ENCODE data around the gene SDHAF2.
"Not testable (repeated sequence)": the region's sequence is repeated elsewhere in the genome, so short reads cannot be mapped to it uniquely, and the experiment has no call there.

The SDHAF2 gene

GRCh38 chr11:61429691-61430582 is at the start of gene SDHAF2, which contains the start of gene CPSF7:
TSS of gene SDHAF2 (plus strand) at chr11:61430124. CDS start at chr11:61430147, 23 bp downstream.
TSS of gene CPSF7 (minus strand) at chr11:61429975. CDS start at chr11:61429235, 740 bp downstream.
- DNase-seq = peak; percentile 99

- no peak for DNase-seq
Measured at GRCh38 chr11:61380884-61381283, 49.0 kb upstream of the SDHAF2 start.

- not testable (repeated sequence) for DNase-seq
Measured at GRCh38 chr11:61383859-61384258, 46.1 kb upstream of the SDHAF2 start.

- peak; percentile 49 for DNase-seq
Measured at GRCh38 chr11:61384271-61385242, 45.4 kb upstream of the SDHAF2 start.

GRCh38 chr11:61390161-61390560 is 39.8 kb upstream of the SDHAF2 start:
- DNase-seq = no peak

GRCh38 chr11:61392981-61393595 is 36.8 kb upstream of the SDHAF2 start:
- peak; percentile 35 for DNase-seq

GRCh38 chr11:61401173-61401572 is 28.8 kb upstream of the SDHAF2 start:
- no peak for DNase-seq

- no peak for DNase-seq
Measured at GRCh38 chr11:61401573-61401972, 28.4 kb upstream of the SDHAF2 start.

GRCh38 chr11:61403658-61404057 is 26.3 kb upstream of the SDHAF2 start:
- DNase-seq = no peak

GRCh38 chr11:61404103-61404502 is 25.8 kb upstream of the SDHAF2 start:
- DNase-seq = no peak

GRCh38 chr11:61404641-61405040 is 25.3 kb upstream of the SDHAF2 start:
- no peak for DNase-seq

GRCh38 chr11:61406067-61406466 is 23.9 kb upstream of the SDHAF2 start:
- no peak for DNase-seq

GRCh38 chr11:61406991-61407728 is 22.8 kb upstream of the SDHAF2 start:
- no peak for DNase-seq

- DNase-seq = no peak
Measured at GRCh38 chr11:61411589-61411988, 18.3 kb upstream of the SDHAF2 start.

- DNase-seq = no peak
Measured at GRCh38 chr11:61413496-61413895, 16.4 kb upstream of the SDHAF2 start.

GRCh38 chr11:61414547-61414946 is 15.4 kb upstream of the SDHAF2 start:
- DNase-seq = no peak

- no peak for DNase-seq
Measured at GRCh38 chr11:61415381-61415780, 14.5 kb upstream of the SDHAF2 start.

- DNase-seq = no peak
Measured at GRCh38 chr11:61416941-61417340, 13.0 kb upstream of the SDHAF2 start.

- DNase-seq = no peak
Measured at GRCh38 chr11:61417670-61418069, 12.3 kb upstream of the SDHAF2 start.

- DNase-seq = no peak
Measured at GRCh38 chr11:61418136-61418535, 11.8 kb upstream of the SDHAF2 start.

- no peak for DNase-seq
Measured at GRCh38 chr11:61422226-61422625, 7.7 kb upstream of the SDHAF2 start.

Data from NCI-H69 (cell line).